ENCODE data around the gene YWHAE.
"Not testable (repeated sequence)": the region's sequence is repeated elsewhere in the genome, so short reads cannot be mapped to it uniquely, and the experiment has no call there.

Gene YWHAE

GRCh38 chr17:1399679-1400512 is at the start of gene YWHAE:
Gene YWHAE, minus strand, starts transcription at chr17:1400222. Its CDS starts 112 bp downstream, at chr17:1400110.
- peak within 1 kb of the TSS; percentile 89 for H3K27ac ChIP-seq
- TF ChIP-seq ZFX (IDR thresholded peaks at IDR 0.05; ENCODE audit: borderline replicate concordance) (no peak), CTCF (IDR thresholded peaks at IDR 0.05) (no peak)

GRCh38 chr17:1449412-1449967 is 49.5 kb upstream of the YWHAE start:
- H3K27ac ChIP-seq: peak overlapping the region; percentile 11; the same call in 1 of the 2 replicates
- TF ChIP-seq ZFX (IDR thresholded peaks at IDR 0.05; ENCODE audit: borderline replicate concordance) (no peak), CTCF (IDR thresholded peaks at IDR 0.05) (no peak)

- TF ChIP-seq ZFX (IDR thresholded peaks at IDR 0.05; ENCODE audit: borderline replicate concordance) (no peak), CTCF (IDR thresholded peaks at IDR 0.05) (no peak)
- peak overlapping the region; percentile 43 for H3K27ac ChIP-seq
Observed at GRCh38 chr17:1447052-1447451, 47.0 kb upstream of the YWHAE start.

GRCh38 chr17:1446201-1446600 is 46.2 kb upstream of the YWHAE start:
- TF ChIP-seq ZFX (IDR thresholded peaks at IDR 0.05; ENCODE audit: borderline replicate concordance) (no peak), CTCF (IDR thresholded peaks at IDR 0.05) (no peak)
- no peak overlapping the region for H3K27ac ChIP-seq

- not testable (repeated sequence) for H3K27ac ChIP-seq
Observed at GRCh38 chr17:1445695-1446094, 45.7 kb upstream of the YWHAE start.

- H3K27ac ChIP-seq: not testable (repeated sequence)
Observed at GRCh38 chr17:1442721-1443120, 42.7 kb upstream of the YWHAE start.

- no peak overlapping the region for H3K27ac ChIP-seq
- TF ChIP-seq ZFX (IDR thresholded peaks at IDR 0.05; ENCODE audit: borderline replicate concordance): no peak
- TF ChIP-seq CTCF (IDR thresholded peaks at IDR 0.05): no peak
Observed at GRCh38 chr17:1442187-1442586, 42.2 kb upstream of the YWHAE start.

- TF ChIP-seq CTCF (IDR thresholded peaks at IDR 0.05) (no peak), ZFX (IDR thresholded peaks at IDR 0.05; ENCODE audit: borderline replicate concordance) (no peak)
- H3K27ac ChIP-seq: no peak overlapping the region
Observed at GRCh38 chr17:1440921-1441320, 40.9 kb upstream of the YWHAE start.
